Activated CD4-positive, alpha-beta T cell treated with anti-CD3 and anti-CD28 coated beads for 36 hours (primary cell): ENCODE results near the gene ALDH1B1. TPM values are rescaled to one million over a fixed set of nuclear protein-coding genes. Genes with fewer than 3 reads are reported as not detected.

Experiments
- ATAC-seq: fragments of 200-7000 bp; cut with Tn5 transposase; one replicate; pipeline ENCODE4 v1.10.0; 2021; ENCODE audit warnings: mild to moderate bottlenecking, moderate library complexity
- CTCF ChIA-PET: fragments of 350-600 bp; sonication (Branson Sonifier 250); formaldehyde crosslinking; loops from one replicate; lab custom pipeline; 2021; ENCODE audit warnings: antibody characterized with exemption; lab: Charles Lee
- POLR2A ChIA-PET: fragments of 350-600 bp; sonication (Branson Sonifier 250); formaldehyde crosslinking; loops from one replicate; lab custom pipeline; 2021; ENCODE audit warnings: antibody characterized with exemption, inconsistent platforms; lab: Charles Lee
- DNase-seq: peaks from one replicate; pipeline ENCODE4 v3.0.0-alpha.2; 2020
- H3K27ac Mint-ChIP-seq: one replicate; pipeline ENCODE4 v1.8.0; 2021; ENCODE audit warnings: mixed read lengths
- H3K27me3 Mint-ChIP-seq: one replicate; pipeline ENCODE4 v1.8.0; 2021; ENCODE audit warnings: mixed read lengths
- H3K36me3 Mint-ChIP-seq: one replicate; pipeline ENCODE4 v1.8.0; 2021; ENCODE audit warnings: low read depth, mixed read lengths
- H3K4me1 Mint-ChIP-seq: one replicate; pipeline ENCODE4 v1.8.0; 2021; ENCODE audit warnings: mixed read lengths
- H3K4me3 Mint-ChIP-seq: one replicate; pipeline ENCODE4 v1.8.0; 2021; ENCODE audit warnings: mild to moderate bottlenecking, moderate library complexity, mixed read lengths
- H3K9me3 Mint-ChIP-seq: one replicate; pipeline ENCODE4 v1.8.0; 2021; ENCODE audit warnings: low read depth, mixed read lengths
- intact Hi-C, 2 experiments: fragments of 100-400 bp; cut with DNase I in 1 of 2; cut with micrococcal nuclease in 1 of 2; formaldehyde crosslinking; loops; one replicate each; pipeline versions ENCODE4 v1.14.2 to v1.15.1; 2022 to 2024; cut with DNase I, micrococcal nuclease
- total RNA-seq, 2 experiments: library from RNA; stranded (reverse); gene quantifications; one replicate each; pipeline ENCODE4 v1.2.3, GENCODE V29; 2021

ALDH1B1 gene
- 10 to 100 TPM; 20.3 to 21.8 TPM for total RNA-seq

DNA sequence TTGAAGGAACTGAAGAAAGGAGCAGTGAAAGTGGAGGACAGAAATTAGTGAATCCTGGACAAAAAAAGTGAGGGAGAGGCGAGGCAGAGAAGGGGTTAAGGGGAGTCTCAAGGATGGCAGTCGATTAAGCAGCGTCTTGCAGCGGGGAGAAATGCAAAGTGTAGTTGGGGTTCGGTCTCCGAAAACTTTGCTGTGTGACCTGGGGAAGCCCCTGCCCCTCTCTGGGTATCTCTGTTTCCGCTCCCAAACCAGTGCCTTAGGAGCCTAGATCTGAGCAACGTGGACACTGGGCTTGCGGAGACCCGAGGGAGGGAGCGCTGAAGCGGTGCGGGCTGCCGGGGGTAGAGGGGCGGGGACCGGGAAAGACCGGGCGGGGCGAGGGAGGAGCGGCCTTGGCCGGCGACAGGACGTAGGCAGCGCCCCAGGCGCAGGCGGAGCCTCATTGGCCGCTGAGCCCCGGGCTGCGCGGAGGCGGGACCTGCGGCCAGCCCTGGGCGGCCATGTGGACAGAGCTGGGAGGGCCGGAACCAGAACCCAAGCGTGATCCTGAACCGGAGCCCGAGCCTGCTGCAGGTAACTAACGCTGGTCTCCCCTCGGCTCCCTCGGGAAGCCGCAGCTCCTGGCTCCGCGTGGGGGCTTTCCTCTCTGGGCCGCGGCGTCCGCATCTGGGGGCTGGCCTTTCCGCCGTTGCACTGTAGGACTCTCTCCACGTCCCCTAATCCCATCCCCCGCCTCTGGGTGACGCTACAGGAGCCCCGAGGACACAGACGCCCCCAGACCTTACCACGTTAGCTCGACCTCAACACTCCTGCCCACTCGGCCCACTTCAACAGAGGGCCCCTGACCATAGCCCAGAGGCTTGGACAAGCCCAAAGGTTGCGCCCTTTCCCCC, at the start of gene ALDH1B1:
Gene ALDH1B1, plus strand, starts transcription at position 468 of the 893 bp plus-strand sequence. CDS start 3,047 bp downstream, outside the sequence.
- CTCF ChIA-PET = interaction anchor here (0.7 to 1.2 kb wide), 3 partner anchors 40 to 513 kb away, joined by 3 to 4 read pairs (median 3); no protein-coding TSS in a partner anchor

DNA sequence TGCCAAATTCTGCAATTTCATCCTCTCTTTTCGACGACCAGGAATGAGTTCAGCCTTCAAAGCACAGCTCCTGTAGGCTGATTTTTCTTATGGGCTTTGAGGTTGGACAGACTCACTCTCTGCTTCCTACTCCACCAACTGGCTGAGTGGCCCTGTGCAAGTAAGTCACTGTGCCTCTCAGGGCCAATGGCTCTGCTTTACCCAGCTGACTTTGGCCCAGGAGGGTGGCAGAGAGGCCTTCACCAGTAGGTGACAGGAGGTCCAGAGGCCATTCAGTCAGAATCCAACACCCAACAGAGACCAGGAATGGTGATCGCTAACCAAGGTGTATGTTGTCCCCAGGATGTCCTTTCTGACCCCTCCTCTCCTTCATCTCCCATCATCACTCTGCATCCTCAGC, 49.5 kb upstream of the ALDH1B1 start:
- Mint-ChIP-seq H3K9me3 (no peaks in the 10 kb centered on the region), H3K4me1 (no peaks in the 10 kb centered on the region), H3K36me3 (no peaks in the 10 kb centered on the region), H3K27ac (no peak overlapping the region), H3K27me3 (no peaks in the 10 kb centered on the region), H3K4me3 (no peak overlapping the region)
- CTCF ChIA-PET = no interaction called here
- POLR2A ChIA-PET = no interaction called here
- no peak for ATAC-seq
- intact Hi-C loops = no loop called here
- no peak for DNase-seq

More for the DNA sequence above, at the start of gene ALDH1B1:
- DNase-seq (peak; percentile 81), ATAC-seq (peak; percentile 99)
- peaks cover 28% of the 10 kb centered on the region for H3K36me3 Mint-ChIP-seq
- peak within 1 kb of the TSS; percentile 83 for H3K27ac Mint-ChIP-seq
- peaks cover 6% of the 10 kb centered on the region for H3K27me3 Mint-ChIP-seq
- H3K4me3 Mint-ChIP-seq = peak within 1 kb of the TSS; percentile 91
- POLR2A ChIA-PET = interaction anchor here (0.7 kb wide), 1 partner anchor 35 kb away, joined by 3 read pairs; no protein-coding TSS in a partner anchor
- no peaks in the 10 kb centered on the region for H3K9me3 Mint-ChIP-seq
- peaks cover 13% of the 10 kb centered on the region for H3K4me1 Mint-ChIP-seq
- intact Hi-C loops = loop anchor here (1.0 to 5.0 kb wide), 4 partner anchors 40 to 488 kb away; partner anchors contain the start of gene SLC25A51 (in 1 of the 2)

DNA sequence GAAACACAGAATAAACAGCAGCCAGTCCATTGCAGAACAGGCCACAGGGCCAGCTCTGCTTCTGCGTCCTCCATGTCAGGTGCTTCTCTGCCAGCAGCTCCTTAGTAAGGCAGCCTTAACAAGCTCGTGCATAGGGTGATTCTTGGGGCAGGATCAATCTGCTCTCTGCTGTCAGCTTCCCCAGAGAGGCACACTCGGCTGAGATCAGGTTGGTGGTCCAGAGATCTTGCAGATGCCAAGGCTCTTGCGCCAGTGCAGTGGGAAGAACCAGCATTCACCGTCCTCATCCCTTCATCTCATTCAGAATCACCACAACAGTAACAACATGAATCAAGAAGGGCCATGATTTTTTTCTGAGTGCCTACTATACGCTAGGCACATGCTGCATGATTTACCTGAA, 49.0 kb upstream of the ALDH1B1 start:
- intact Hi-C loops = no loop called here
- Mint-ChIP-seq H3K9me3 (no peaks in the 10 kb centered on the region), H3K27me3 (no peaks in the 10 kb centered on the region), H3K36me3 (no peaks in the 10 kb centered on the region), H3K4me1 (no peaks in the 10 kb centered on the region), H3K27ac (no peak overlapping the region), H3K4me3 (no peak overlapping the region)
- ATAC-seq (no peak), DNase-seq (no peak)
- ChIA-PET CTCF (no interaction called here), POLR2A (no interaction called here)

- CTCF ChIA-PET = no interaction called here
- Mint-ChIP-seq H3K27me3 (no peaks in the 10 kb centered on the region), H3K9me3 (no peaks in the 10 kb centered on the region), H3K27ac (no peak overlapping the region), H3K4me1 (no peaks in the 10 kb centered on the region), H3K36me3 (no peaks in the 10 kb centered on the region), H3K4me3 (no peak overlapping the region)
- intact Hi-C loops = no loop called here
- POLR2A ChIA-PET = no interaction called here
- DNase-seq (no peak), ATAC-seq (no peak)
These were observed 47.8 kb upstream of the ALDH1B1 start for GRCh38 chr9:38344566-38345324.

DNA sequence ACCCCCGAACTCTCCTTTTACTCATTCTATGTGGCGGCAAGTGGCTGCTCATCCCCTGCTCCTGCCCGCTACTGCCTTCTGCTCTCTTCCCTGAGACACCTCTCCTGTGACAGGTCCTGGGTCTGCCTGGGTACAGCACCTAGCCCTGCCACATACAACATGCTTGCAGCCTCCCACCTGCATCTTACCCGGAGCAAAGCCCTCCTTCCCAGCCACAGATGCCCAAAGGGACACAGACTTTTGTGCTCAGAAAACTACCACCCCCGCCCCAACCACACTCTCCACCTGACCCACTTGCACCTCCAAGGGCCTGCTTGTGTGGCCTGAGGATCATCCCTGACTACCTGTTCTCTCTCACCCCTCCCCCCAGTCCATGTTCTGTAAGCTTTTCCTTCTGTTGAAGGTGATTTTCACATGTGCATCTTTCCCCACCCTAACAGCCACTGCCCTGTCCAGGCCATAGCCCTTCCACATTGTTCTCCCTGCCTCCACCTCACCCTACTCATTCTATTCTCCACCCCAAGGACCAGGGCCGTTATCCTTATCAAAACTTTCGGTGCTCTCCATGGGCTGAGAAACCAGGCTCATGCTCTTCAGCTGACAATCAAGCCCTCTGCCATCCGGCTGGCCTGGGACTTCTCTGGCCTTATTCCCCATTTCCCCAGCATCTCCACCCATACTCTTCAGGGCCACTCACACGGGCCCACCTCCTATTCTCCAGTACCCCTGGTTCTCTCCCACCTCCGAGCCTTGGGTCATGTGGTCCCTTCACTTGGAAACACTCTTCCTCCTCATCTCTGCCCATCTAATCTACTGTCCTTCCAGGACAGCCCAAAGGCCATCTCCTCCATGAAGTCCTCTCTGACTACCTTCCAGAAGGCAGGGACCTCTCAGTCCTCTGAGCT, 46.4 kb upstream of the ALDH1B1 start:
- Mint-ChIP-seq H3K36me3 (no peaks in the 10 kb centered on the region), H3K27ac (no peak overlapping the region), H3K4me3 (no peak overlapping the region), H3K27me3 (no peaks in the 10 kb centered on the region), H3K9me3 (no peaks in the 10 kb centered on the region), H3K4me1 (no peaks in the 10 kb centered on the region)
- CTCF ChIA-PET = no interaction called here
- POLR2A ChIA-PET = no interaction called here
- DNase-seq (no peak), ATAC-seq (no peak)
- intact Hi-C loops = no loop called here

DNA sequence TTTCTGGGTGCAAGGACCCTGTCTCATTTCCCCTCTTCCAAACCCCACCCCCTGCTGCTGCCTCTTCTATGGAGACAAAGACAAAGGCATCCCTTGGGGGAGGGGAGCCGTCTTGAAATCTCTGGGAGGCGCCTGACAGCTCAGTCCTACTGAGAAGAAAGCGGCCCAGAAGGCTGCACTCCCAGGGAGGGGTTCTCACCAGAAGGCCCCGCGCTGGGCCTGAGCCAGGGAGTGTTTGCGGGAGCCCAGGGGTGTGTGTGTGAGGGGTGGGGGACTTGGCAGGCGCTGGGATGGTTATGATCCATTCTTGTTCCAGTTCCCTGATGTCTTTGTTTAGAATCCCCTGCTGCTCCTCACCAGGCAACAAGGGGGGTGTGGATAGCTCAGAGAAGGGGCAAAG, 45.7 kb upstream of the ALDH1B1 start:
- H3K9me3 Mint-ChIP-seq = no peaks in the 10 kb centered on the region
- no peak overlapping the region for H3K4me3 Mint-ChIP-seq
- intact Hi-C loops = no loop called here
- H3K36me3 Mint-ChIP-seq = no peaks in the 10 kb centered on the region
- CTCF ChIA-PET = no interaction called here
- no peaks in the 10 kb centered on the region for H3K27me3 Mint-ChIP-seq
- POLR2A ChIA-PET = no interaction called here
- H3K27ac Mint-ChIP-seq = no peak overlapping the region
- no peak for ATAC-seq
- no peak for DNase-seq
- H3K4me1 Mint-ChIP-seq = no peaks in the 10 kb centered on the region

DNA sequence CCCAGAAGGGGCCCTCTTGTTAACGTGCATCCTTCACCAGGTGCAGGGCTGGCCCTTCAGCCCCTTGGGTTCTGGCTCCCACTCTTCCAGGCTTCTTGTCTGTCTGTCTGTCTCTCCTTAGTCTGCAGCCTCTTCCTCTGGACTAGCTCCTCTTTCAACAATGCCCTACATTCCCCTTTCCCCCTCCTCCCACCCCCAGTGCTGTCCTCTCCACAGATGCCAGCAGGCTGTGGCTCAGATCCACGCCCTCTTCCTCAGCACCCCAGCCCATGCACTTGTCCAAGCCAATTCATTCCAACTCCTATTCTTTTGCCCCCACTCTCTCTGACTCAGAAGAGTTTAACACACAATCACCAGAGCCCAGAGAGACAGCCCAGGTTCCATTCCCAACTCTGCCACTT, 45.2 kb upstream of the ALDH1B1 start:
- no peaks in the 10 kb centered on the region for H3K36me3 Mint-ChIP-seq
- no peaks in the 10 kb centered on the region for H3K4me1 Mint-ChIP-seq
- no peaks in the 10 kb centered on the region for H3K27me3 Mint-ChIP-seq
- intact Hi-C loops = no loop called here
- POLR2A ChIA-PET = no interaction called here
- ATAC-seq = no peak
- H3K27ac Mint-ChIP-seq = no peak overlapping the region
- CTCF ChIA-PET = no interaction called here
- H3K4me3 Mint-ChIP-seq = no peak overlapping the region
- no peak for DNase-seq
- H3K9me3 Mint-ChIP-seq = no peaks in the 10 kb centered on the region

GRCh38 chr9:38347946-38348345, 44.6 kb upstream of the ALDH1B1 start:
- ChIA-PET POLR2A (no interaction called here), CTCF (no interaction called here)
- Mint-ChIP-seq H3K4me1 (no peaks in the 10 kb centered on the region), H3K27ac (no peak overlapping the region), H3K4me3 (no peak overlapping the region), H3K27me3 (no peaks in the 10 kb centered on the region), H3K36me3 (no peaks in the 10 kb centered on the region), H3K9me3 (no peaks in the 10 kb centered on the region)
- intact Hi-C loops = no loop called here
- ATAC-seq = no peak
- no peak for DNase-seq

DNA sequence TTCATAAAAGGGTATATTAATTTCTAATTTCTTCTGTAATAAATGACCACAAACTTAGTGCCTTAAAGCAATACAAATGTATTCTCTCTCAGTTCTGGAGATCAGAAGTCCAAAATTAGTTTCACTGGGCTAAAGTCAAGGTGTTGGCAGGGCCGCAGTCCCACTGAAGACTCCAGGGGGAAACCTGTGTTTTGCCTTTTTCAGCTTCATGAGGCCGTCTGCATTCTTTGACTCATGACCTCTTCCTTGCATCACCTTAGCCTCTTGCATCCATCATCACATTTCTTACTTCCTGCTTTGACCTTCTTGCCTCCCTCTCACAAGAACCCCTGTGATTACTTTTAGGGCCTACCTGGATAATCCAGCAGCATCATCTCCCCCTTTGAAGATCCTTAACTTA, 42.0 kb upstream of the ALDH1B1 start:
- H3K27ac Mint-ChIP-seq = no peak overlapping the region
- no peak for DNase-seq
- no peaks in the 10 kb centered on the region for H3K9me3 Mint-ChIP-seq
- H3K4me3 Mint-ChIP-seq = no peak overlapping the region
- intact Hi-C loops = loop anchor here (5.0 kb wide), 2 partner anchors 38 to 42 kb away; partner anchors contain the start of gene ALDH1B1 (in 1 of the 2)
- ChIA-PET CTCF (interaction anchor here (0.8 kb wide), 1 partner anchor 16 kb away, joined by 3 read pairs; no protein-coding TSS in a partner anchor), POLR2A (no interaction called here)
- no peaks in the 10 kb centered on the region for H3K4me1 Mint-ChIP-seq
- no peaks in the 10 kb centered on the region for H3K36me3 Mint-ChIP-seq
- no peaks in the 10 kb centered on the region for H3K27me3 Mint-ChIP-seq
- no peak for ATAC-seq

DNA sequence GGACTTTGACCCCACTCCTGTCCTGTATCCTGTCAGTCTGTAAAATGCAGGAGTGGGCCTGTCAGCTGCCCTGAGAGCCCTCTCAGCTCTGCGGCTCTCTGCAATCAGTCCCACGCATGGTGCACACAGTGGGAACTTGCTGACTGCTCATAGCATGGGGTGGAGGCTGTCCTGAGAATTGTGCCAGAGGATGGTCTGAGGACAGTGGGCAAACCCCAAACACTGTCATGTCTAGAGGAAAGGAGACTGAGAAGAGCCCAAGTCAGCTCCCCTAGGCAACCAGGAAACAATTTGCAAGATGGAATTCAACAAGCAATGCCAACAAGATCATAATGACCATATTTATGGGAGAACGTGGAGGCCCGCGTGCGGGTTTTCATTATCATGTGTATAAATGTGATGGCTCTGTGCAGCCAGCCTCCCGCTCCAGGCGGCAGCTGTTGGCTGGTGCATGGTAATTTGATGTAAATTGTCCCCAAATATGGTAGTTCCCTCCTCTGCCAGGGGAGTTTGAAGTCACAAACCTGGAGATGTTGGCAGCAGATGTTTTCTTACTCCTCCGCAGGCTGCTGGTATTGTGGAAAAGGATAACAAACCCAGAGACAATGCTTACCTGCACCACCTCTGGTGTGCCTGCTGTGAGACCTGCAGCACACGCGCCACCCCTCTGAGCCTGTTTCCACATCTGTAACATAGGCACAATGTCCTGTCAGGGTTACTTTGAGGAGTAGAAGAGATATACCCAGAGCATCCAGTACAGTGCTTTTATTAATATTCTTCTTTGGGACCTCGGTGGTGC, 39.8 kb upstream of the ALDH1B1 start:
- no peaks in the 10 kb centered on the region for H3K36me3 Mint-ChIP-seq
- no peaks in the 10 kb centered on the region for H3K27me3 Mint-ChIP-seq
- no peak for ATAC-seq
- no peak overlapping the region for H3K27ac Mint-ChIP-seq
- ChIA-PET POLR2A (no interaction called here), CTCF (interaction anchor here (0.7 kb wide), 2 partner anchors 22 to 336 kb away, joined by 3 read pairs; no protein-coding TSS in a partner anchor)
- no peaks in the 10 kb centered on the region for H3K9me3 Mint-ChIP-seq
- intact Hi-C loops = loop anchor here (5.0 kb wide), 2 partner anchors 40 kb away; partner anchors contain the start of gene ALDH1B1 (in 1 of the 2)
- H3K4me1 Mint-ChIP-seq = no peaks in the 10 kb centered on the region
- no peak overlapping the region for H3K4me3 Mint-ChIP-seq
- no peak for DNase-seq
